Stimulated activated CD4-positive, alpha-beta T cell treated with anti-CD3 and anti-CD28 coated beads, Interleukin-1b, Interleukin-23, amount 100 ng/mL, for 24 hours (primary cell): ENCODE measurements around the gene LMAN2L.

Source experiments
- DNase-seq, 4 experiments: peaks; one replicate each; pipeline ENCODE4 v3.0.0-alpha.2; 2020; ENCODE audit warnings: low read depth in 4 of 4, low spot score in 1 of 4

Gene LMAN2L

GRCh38 chr2:96703021-96703751 is 36.7 kb downstream of the LMAN2L start:
- DNase-seq = no peak

DNA sequence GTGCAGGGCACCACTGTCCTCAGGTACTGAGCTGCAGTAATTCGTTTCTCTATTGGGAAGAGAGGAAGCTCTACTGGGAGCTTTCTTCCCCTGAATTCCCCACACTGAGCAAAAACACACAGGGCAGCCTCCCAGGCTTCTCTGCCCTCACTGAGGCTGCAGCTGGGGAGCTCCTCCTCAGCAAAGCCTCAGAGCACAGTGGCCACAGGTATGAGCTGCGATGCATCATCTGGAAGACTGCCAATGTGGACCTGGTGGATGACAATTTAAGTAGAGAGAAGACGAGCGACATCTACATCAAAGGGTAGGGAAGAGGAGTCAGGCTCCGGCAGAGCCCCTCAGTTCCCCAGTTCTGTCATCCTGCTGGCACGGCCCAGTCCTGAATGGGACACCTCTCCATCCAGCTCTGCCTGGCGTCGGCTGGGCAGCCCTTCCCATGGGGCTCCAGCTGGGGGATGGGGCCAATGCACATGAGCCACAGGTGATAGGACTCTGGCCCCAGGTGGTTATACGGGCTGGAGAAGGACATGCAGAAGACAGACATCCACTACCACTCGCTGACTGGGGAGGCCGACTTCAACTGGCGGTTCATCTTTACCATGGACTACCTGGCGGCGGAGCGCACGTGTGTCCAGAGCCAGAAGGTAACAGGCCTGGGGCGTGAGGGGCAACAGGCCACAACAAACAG is 37.6 kb downstream of the LMAN2L start:
- no peak for DNase-seq

DNA sequence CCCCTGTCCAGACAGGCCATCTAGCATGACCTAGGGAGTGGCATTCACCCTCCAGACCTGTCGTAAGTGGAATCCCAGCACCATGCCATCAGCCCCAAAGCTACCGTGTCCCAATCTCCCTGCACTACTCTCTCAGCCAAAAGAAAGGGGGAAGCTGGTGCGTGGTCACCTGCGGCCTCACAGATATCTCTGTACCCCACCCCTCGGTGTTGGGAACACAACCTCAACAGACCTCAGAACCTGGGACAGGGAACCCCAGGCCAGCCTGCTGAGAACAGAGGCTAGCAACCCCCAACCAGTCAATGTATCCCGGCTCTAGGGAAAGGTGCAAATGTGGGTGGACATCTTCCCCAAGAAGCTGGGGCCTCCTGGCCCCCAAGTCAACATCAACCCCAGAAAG is 38.2 kb downstream of the LMAN2L start:
- no peak for DNase-seq

GRCh38 chr2:96700086-96700485 is 39.8 kb downstream of the LMAN2L start:
- DNase-seq = no peak

GRCh38 chr2:96699621-96700020 is 40.2 kb downstream of the LMAN2L start:
- no peak for DNase-seq

GRCh38 chr2:96699021-96699420 is 40.8 kb downstream of the LMAN2L start:
- DNase-seq = no peak

- no peak for DNase-seq
Measured at GRCh38 chr2:96698221-96698861, 41.5 kb downstream of the LMAN2L start.

DNA sequence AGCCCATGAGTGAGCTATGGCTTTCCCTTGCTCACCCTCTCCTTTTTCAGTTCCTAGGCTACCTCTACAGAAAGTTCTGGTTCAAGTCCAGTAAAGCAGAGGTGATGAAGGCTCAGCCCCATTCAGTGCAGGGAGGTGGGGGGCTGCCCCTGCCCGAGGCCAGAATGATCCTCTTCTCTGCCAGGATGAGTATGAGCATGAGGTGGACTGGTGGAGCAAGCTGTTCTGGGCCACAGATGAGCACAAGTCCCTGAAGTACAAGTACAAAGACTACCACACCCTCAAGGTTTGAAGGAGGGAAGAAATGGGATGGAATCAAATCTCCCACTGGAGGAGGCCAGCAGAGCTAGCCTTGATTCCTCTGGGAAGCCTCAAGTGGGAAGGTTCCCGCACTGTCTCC is 42.4 kb downstream of the LMAN2L start:
- DNase-seq = no peak

GRCh38 chr2:96695602-96696001 is 44.3 kb downstream of the LMAN2L start:
- DNase-seq = no peak

DNA sequence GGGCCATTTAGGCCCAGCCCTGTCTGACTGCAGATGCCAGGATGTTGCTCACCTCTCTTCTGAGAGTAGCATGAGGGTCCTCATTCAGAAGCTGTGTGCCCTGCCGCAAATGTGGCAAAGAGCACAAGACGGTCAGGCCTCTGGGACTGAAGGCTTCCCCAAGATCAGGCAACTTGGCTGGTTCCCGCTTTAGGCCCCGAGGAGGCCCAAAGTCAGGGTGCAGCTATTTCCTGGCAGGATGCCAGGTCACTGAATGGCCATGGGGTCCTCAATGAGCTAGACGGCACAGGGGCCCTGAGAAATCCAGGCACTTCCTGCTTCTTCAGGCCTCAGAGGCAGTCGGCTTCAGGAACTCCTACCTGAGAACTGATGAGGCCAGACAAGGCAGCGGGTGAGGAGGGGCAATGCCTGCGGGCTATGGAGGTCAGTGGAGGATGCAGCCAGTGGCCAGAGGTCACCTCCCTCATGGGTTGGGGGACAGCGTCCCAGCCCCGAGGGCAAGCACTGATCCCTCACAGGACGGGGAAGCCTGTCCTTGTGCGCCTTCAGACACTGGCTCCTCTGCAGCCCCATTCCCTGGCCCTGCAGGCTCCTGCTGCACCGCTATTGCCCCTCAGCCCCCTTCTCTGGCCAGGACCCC is 44.9 kb downstream of the LMAN2L start:
- no peak for DNase-seq

GRCh38 chr2:96694279-96694678 is 45.6 kb downstream of the LMAN2L start:
- no peak for DNase-seq

DNA sequence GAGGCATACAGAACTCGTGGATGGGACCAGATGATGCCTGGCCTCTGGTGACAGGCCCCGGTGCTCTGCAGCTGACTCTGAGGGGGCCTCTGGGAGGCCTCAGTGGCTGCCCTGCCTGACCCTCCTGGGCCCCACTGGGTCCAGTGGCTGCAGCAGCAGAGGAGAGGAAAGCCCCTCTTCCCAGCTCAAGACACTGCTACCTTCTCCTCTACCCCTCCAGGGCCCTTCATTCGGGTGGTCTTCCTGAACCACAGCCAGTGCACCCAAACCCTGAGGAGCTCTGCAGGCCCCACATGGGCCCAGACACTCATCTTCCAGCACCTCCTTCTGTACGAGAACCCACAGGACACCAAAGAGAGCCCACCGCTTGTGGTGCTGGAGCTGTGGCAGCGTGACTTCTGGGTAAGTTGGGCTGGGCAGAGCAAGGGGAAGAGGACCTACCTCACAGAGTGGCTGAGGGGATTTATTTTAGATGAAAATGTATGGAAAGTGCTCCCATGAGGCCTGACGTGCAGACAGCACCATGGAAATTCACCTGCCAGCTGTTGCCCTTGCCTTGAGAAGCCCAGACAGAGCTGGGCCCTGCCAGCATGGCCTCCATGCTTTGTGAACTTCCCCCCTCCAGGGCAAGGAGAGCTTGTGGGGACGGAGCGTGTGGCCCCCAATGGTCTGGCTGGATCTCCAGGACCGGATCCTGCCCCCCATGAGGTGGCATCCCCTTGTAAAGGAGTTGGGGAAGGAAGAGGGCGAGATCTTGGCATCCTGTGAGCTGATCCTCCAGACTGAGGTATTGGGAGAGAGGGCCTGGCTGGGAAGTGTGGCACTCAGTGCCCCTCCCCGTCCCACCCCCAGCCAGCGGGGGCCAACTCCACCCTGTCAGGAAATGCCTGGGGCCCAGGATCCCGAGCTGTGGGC is 46.3 kb downstream of the LMAN2L start:
- DNase-seq = no peak

GRCh38 chr2:96692094-96692971 is 47.5 kb downstream of the LMAN2L start:
- no peak for DNase-seq

- no peak for DNase-seq
Measured at GRCh38 chr2:96691022-96691612, 48.7 kb downstream of the LMAN2L start.

DNA sequence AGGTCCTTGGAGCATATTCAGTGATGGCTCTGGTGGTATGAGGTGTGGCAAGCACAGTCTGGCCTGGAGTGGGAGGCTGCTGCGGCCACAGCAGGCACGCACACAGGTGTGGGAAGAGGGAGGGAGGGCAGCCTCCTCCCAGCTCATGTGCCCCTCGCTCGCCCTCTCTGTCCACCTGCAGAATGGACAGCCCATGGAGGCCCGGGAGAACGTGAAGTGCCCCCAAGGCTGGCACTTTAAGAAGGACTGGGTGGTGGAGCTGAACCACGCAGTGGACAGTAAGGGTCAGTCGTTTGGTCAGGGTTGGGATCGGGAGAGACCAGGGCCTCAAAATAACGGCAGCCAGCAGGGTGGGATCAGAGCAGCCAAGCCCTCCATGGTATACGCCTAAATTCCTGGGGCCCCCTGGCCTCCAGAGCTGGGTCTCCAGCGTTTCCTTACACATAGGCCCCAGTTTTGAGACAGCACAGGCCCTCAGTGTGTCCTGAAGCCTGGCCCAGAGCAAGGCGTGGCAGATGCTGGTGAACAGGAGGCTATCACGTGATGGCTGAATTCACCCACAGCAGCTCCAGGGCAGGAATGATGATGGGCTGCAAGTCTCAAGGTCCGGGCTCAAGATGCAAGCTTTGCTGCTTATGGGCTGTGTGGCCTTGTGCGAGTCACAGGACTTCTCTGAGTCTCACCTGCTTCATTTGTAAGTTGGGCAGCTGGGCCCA is 49.4 kb downstream of the LMAN2L start:
- no peak for DNase-seq

DNA sequence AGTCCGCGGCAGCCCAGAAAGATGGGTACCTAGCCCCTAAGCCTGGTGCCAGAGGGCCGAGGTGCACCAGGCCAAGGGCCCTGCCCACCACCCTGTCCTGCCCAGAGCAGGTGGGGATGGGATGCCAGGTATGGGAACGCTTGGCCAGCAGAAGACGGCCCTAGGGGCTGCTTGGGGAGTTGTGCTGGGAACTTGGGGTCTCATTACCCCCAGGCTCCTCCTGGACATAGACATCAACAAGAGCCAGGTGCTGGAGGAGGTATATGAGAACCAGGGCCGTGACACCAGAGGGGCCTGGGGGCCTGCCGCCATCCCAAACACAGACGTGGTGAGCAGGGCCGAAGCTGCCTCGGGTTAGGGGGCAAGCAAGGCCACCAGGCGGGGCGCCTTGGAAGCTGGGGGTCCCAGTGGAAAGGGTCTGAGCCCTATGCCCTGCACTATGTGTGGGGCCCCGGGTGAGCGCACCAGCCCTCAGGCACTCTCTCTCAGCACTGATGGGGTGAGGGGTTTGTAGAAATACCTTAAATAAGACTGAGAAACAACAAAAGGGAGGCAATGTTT is 50.4 kb downstream of the LMAN2L start:
- no peak for DNase-seq

- DNase-seq = no peak
Measured at GRCh38 chr2:96688649-96689430, 51.0 kb downstream of the LMAN2L start.
